Cardiac septum (tissue), 1 donor: ENCODE results near the gene SLC66A2. TPM values are rescaled to one million over a fixed set of nuclear protein-coding genes. Genes with fewer than 3 reads are reported as not detected.

Experiments used
- DNase-seq: peaks from one replicate; pipeline ENCODE4 v3.0.0-alpha.2; 2020; ENCODE audit warnings: low spot score
- intact Hi-C: fragments of 100-400 bp; cut with DNase I; formaldehyde crosslinking; loops from one replicate; pipeline ENCODE4 v1.14.0; 2022
- total RNA-seq: library from RNA; stranded (reverse); fragmentation: NEBNext Ultra II Directional; extraction: Animal tissue kit (Norgen Biotek cat#: 25700); gene quantifications from one replicate; pipeline ENCODE4 v1.2.1, GENCODE V29; 2021
- donor health status: DM: no; HTN: no; CAD: no.

SLC66A2 gene
- total RNA-seq, 1 donor from 2014 or later: 23.5 TPM

DNA sequence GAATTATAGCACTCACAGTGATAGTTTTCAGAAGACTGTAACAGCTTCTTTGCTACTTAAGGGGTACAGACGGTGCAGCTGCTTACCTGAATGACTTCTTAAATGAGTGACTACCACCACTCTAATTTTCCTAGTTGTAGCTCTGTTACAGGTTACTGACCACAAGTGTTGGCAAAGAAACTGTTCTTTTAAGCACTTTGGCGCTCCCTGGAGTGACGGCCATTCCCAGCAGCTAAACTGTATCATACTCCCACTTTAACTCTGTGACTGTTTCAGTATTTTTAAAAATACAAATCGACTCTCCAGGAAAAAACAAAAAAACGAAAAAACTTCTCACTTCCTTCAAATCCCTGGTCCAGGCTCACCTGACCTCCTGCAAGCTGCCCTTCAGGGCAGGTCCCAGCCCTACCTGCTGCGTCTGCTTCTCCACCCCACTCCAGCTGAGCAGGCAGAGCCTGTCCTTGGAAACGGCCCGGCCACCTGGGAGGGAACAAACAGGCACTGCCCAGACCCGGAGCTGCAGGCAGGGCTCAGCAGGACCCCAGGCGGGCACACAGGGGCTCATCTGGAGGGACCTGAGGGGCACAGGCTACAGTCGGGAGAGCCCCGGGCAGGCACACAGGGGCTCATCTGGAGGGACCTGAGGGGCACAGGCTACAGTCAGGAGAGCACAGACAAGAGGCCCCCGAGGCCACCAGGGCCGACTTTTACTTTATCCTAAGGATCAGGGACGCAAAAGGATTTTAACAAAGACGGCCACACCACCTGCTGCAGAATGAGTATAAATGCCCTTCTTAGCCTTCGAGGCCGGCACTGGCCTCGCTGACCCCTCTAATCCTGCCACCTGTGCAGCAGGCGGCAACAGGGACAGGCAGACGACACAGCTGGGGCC, 24.5 kb downstream of the SLC66A2 start:
- intact Hi-C loops: no loop called here
- peak; percentile 55 for DNase-seq

DNA sequence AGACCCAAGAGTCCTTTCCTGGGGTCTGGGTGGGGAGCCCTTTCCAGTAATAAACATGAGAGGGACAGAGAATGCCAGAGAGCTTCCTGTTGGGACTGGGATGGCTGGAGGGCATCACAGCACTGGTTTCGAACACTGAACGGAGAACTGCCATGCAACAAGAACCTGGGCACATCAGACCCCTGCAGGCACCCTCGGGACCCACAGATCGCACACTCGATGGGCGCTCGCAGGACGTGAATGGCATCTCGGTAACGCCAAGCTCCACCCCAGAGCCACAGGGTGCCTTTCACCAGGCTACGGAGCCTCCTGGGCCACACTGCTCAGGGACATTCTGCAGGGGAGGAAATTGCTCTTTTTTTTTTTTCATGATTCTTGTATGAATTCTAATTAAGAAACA, 25.1 kb downstream of the SLC66A2 start:
- DNase-seq: no peak
- intact Hi-C loops: no loop called here

DNA sequence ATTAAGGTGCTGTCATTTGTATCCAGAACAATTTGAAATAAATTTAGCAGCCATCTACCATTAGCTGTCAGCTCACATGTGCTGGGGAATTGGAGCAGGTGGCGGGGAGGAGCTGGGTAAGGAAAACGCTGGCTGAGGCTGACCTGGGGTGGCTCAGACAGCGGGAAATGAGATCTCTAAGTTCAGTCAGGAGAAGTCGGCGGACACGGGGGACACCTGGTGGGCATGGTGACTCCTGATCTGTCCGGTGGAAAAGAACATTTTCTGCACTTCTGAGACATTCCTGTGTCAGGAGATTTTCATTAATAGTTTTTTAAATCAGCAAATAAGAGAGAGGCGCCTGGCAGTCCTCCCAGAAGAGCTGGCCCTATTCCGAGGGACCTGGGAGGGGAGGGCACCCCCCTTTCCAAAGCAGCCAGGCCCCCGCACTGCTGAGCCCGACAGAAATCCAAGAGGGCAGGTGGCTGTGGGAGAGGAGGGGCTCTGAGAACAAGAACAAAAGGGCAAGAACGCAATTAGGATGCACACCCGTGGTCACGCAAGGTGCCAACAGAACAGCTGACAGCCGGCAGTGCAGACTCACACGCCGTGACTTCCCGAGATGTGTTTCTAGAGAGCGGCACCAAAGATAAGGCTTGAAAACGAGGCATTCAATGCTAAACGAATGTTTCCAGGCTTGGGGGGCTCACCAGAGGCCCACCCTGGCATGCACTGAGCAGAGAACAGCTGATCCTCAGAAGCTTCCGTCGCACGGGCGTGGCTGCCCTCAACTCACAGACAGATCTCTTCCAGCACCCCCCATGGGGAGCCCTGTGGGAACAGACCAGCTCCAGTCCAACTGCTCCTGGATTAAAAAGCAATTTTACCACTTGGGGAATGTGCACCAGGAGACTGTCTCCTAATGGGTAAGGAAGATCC, 26.4 kb downstream of the SLC66A2 start:
- DNase-seq: peak; percentile 75
- intact Hi-C loops: no loop called here

DNA sequence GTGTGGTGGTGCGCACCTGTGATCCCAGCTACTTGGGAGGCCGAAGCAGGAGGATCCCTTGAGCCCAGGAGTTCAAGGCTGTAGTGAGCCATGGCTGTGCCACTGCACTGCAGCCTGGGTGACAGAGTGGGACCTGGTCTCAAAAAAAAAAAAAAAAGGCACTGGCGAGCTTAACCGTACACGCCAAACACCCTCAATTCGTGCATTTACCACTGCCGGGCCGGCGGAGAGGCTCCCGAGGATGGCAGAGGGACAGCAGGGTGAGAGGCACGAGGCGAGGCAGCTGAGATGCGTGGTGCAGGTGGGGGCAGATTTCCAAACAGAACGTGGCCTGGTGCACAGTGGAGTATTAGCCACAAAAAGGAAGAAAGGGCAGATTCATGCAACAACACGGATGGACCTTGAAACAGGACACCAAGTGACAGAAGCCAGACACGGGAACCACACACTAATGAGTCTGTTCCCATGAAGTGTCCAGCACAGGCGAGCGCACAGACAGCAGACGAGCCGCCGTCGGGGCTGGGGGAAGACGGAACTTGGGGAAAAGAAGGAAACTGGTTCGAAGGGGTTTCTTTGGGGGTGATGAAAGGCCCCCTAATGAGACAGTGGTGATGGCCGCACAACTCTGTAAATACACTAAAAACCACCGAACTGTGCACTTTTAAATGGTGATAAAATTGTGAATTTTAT, 27.4 kb downstream of the SLC66A2 start:
- DNase-seq: peak; percentile 68
- intact Hi-C loops: no loop called here

DNA sequence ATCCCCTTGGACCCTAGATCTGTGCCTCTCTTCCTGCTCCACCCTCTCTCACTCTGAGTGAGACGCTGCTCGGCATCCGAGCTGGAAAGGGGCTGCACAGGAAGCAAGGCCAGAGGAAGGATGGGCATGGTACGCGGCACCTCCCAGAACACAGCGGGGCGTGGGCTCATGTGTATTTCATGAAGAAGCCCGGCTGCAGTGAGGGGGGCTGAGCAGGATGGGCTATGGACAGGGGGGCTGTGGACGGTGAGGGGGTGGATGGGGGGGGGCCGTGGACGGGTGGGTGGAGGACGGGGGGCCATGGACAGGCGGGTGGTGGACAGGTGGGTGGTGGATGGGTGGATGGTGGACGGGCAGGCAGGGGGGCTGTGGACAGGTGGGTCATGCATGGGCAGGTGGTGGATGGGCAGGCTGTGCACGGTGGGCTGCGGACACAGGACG, 28.5 kb downstream of the SLC66A2 start:
- DNase-seq: peak; percentile 53
- intact Hi-C loops: no loop called here

DNA sequence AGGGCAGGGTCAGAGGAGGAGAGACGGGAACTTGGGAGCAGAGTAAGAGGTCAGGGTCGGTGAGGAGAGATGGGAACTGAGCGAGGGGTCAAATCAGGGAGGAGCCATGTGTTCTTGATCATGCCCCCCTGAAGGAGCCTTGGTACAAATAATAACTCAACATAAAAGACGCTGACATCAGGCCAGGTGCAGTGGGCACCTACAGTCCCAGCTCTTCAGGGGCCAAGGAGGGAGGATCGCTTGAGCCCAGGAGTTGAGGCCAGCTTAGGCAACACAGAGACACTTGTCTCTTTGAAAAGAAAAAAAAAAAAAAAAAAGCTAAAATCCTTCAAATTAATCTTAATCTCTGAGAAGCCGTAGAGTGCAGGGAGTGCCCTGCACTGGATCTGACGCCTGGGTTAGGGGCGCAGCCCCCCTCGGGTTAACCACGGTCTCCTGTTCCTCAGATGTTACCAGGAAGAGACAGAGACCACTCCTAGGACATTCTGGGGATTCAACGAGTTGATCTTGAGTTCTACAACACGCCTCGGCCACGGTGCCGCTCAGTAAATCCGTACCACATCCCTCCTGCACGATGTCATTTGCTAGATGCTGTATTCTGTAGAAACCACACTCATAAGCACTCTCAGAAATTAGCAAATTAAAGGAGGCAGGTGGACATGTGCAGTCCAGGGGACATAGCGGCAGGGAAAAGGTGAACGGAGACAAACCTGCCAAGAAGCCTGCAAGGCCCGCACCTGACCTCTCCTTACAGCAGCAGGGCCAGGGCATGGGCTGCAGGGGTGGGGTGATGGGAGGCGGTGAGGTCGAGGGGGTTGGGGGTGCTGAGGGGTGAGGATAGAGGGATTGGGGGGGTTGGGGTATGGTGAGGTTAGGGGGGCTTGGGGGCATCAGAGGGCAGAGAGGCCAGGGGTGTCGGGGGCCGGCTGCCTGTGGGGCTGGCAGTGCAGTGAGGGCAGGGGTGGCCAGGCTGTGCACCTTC, 29.2 kb downstream of the SLC66A2 start:
- peak; percentile 12 for DNase-seq
- intact Hi-C loops: no loop called here

DNA sequence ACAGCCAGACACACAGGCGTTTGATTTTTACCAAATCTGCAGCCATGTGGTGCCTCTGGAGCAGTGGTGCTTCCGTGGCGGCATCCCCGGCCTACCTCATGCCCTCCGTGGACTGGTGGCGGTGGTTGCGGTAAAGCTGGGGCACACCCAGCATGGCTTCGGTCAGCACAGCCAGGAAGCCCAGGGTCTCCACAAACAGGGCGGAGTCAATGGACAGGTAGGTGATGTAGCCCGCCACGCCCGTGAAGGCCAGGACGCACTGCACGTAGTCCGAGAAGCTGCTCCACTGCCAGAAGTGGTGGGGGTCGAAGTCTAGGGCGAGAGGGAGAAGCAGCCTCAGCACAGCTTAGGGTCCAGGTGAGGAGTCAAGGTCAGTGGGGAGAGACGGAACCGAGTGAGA, 32.4 kb downstream of the SLC66A2 start:
- intact Hi-C loops: no loop called here
- peak; percentile 65 for DNase-seq

DNA sequence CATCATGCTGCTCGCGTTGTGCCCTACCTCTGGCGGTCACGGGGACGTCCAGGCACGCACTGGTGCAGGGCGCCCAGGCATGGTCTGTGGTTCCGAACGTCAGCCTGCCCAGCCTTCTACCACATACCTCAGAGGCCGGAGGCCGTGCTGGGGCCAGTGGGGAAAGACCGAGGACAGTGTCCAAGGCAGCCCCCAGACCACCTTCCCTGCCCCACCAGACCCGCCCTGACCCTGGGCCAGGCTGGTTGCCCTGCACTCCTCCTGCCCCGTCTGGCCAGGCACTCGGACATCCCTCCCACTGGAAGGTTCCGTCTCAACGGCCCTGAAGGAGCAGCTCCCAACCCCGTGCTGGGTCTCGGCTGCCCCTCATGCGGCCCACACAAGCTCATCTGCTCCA, 32.8 kb downstream of the SLC66A2 start:
- intact Hi-C loops: no loop called here
- peak; percentile 31 for DNase-seq

DNA sequence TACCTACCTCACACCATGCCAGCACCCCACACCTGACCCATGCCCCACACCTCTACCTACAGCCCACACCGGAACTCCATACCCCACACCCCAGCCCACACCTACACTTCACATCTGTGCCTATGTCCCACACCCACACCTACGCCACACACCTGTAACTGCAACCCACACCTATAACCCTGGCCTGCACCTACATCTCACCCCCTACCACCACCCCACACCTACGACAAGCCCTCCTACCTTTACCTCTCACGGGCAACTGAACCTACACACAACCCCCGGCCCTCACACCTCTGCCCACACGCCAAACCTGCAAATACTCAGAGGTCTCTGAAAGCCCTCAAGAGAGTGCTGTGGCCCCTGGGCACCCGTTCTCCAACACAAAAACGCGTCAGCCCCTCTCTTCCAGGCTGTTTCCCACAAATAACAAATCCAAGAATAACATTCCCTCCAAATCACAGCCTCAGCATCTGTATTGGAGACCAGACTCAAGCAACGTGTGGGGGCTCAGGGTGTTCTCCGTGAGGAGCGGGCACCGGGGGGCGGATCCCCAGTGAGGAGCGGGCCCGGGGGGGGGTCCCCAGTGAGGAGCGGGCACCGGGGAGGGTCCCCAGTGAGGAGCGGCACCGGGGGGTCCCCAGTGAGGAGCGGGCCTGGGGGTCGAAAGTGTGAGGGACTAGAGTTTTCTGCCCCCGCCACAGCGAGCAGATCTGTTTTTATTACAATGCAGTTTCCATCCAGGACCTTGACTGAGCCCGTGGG, 33.4 kb downstream of the SLC66A2 start:
- DNase-seq: peak; percentile 53
- intact Hi-C loops: no loop called here

DNA sequence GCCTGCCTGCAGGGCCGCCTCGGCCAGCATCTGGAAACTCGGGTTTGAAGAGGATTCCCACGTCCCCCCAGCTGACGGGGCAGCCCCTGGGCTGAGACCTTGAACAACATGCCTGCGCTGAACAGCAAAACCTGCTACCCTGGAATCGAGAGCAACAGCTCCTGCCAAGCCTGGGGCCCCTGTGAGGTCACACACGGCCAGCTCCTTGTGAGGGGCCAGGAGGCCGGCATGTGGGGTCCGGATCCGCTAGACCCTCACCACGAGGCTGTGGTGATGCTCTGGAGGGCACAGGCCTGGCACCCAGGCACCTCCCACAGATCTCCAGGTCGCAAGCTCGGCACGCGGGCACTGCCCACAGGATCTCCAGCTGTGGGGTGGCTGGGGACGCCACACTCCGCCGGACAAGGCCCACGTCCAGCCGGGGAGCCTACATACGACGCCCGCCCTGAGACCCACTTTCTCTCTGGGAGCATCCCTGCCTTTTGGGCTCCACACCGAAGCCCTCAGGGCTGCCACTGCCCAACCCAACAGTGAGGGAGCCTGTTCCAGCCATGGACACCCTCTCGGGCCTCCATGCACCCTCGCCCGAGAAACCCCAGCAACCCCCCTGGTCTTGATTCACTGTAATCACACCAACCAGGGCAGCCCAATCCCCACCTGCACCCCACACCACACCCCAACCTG, 34.1 kb downstream of the SLC66A2 start:
- peak; percentile 70 for DNase-seq
- intact Hi-C loops: no loop called here

DNA sequence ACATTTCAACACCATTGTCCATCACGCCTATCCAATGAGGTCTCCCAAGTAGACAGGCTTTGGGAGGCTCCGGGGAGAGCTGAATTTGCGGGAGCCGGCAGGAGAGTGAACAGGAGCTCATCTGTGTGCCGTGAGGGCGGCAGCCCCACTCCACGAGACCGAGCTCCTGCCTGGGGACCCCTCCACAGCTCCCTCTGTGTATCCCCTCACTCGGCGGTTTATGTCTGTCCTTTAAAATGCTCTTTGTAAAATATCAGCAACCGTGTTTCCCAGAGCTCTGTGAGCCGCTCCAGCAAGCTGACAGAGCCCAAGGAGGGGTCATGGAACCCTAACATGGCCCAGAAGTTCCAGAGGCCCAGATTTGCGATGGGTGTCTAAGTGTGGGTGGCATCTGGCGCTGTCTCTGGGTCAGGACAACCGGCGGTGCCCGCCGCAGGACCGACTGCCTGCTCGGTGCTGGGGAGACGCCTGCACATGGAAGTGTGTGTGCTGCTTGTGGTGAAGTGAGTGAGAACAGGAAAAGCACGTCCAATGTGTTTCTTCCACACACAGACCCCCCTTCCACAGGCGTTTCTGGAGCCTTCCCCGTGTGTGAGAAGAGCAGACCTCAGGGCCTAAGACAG, 34.8 kb downstream of the SLC66A2 start:
- peak; percentile 68 for DNase-seq
- intact Hi-C loops: no loop called here

DNA sequence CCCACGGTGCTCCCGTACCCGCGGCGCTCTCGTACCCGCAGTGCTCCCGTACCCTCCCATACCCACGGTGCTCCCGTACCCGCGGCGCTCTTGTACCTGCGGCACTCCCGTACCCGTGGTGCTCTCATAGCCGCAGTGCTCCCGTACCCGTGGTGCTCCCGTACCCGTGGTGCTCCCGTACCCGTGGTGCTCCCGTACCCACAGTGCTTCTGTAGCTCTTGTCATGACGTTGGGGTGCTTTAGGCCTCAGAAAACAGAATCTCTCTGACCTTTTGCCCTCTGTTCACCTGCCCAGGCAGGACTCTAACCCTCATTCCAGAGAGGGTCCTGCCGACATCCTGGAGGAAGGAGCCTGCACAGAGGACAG, 35.3 kb downstream of the SLC66A2 start:
- intact Hi-C loops: no loop called here
- DNase-seq: peak; percentile 22

DNA sequence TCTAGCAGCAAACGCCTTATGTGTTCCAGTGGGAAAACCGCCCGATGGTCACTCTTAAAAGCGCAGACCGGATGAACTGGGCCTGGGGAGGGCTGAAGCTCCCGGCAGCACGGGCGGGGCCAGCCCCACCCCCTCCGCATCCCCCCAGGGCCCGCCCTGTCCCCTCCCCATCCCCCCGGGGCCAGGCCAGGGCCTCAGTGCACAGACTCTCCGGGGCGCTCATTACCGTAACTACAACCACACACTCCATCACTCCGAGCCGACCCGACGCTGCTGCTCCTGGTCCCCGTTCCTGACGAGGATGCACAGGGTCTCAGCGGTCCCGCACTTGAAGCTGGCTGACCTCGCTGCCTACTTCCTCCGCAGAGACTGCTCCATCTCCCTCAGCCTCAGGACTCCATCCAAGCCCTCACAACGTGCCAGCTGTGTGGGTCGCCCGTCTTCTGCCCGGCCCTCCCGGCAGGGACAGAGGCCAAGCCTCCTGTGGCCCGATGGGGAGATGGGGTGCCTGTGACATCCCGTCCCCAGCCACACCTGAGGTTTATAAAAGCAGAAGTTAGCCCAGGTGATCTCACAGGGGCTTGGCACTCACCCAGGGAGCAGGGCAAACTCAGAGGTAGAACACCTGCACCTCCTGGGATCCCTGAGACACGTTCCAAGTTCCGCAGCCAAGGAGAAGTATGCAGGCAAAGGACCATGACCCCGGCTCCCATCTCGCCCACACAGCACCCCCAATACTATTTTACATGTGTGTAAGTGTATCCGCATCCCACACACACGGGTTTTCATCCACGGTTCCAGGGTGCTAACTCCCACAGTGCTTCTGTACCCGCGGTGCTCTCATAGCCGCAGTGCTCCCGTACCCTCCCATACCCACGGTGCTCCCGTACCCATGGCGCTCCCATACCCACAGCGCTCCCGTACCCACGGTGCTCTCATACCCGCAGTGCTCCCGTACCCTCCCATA, 36.0 kb downstream of the SLC66A2 start:
- DNase-seq: peak; percentile 57
- intact Hi-C loops: no loop called here

DNA sequence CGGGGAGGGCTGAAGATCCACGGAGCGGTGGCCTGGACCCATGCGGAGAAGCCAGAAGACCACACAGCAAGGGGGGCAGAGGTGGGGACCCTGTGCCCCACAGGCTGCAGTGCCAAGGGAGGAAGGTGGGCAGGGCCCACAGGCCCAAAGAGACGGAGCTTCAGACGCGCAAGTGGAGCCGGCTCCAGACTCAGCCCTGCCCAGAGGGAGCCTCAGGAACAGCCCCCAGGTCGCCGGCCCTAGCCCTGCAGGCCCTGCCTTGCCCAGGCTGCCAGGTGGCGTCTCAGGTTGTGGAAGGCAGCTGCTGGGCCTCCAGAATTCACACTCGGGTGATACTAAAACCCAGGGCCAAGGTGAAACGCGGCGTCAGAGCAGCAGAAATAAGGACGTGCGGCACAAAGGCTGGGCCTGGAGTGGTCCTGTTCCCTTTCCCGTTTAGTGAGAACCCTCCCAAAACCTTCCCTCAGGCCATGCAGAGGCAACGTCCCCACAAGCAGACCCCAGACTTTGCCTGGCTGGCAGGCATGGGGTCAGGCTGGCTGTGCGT, 36.8 kb downstream of the SLC66A2 start:
- DNase-seq: peak; percentile 73
- intact Hi-C loops: no loop called here

DNA sequence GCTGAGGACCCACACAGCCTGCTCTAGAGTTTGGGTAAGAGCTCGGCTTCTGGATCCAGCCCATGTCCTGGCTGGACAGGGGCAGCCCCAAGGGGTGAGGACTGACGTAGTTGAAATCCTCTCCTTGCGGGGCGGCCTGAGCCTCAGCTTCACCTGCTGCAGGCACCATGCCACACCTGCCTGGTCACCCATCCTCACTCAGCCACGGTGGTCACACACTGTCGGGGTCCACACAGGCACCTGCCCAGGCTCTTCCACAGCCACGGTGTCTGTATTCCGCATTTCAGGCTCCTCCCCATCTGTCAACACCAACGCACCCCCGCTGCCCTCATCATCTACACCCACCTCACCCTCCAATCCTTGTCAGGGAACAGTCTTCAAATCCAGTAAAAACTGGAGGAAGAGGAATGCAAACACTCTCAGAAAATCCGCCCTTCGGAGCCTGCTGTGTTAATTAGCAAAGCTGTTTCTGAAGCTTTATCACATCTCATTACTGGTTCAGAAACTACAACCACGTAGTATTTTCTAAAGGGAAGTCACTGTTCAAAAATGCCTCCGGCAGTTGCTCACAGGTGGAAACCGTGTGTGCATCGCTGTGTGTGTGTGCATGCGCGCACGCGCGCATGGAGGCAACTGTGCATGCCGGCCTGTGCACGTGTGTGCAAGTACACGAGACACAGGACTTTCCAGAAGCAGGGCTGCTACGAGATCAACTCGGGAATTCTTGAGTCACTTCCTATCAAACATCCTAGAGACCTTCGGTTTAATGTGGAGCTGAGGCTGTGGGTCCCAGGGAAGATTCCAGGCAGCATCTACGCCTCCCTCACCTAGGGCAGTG, 38.2 kb downstream of the SLC66A2 start:
- DNase-seq: peak; percentile 72
- intact Hi-C loops: no loop called here
